Astrocyte (in vitro differentiated cells and primary cell): Measurements from ENCODE around the gene RPS6KA3.

Experiments
- CTCF ChIP-seq: IDR thresholded peaks from 2 replicates; pipeline ENCODE4 v1.5.1; 2011; ENCODE audit warnings: low read depth, mild to moderate bottlenecking, inconsistent platforms, low read length, moderate library complexity; ENCODE audit not compliant: insufficient read depth
- EZH2 ChIP-seq: IDR thresholded peaks from 2 replicates; pipeline ENCODE4 v1.6.1; 2012; ENCODE audit warnings: mild to moderate bottlenecking, low read length, inconsistent platforms; ENCODE audit not compliant: insufficient read depth

DNA sequence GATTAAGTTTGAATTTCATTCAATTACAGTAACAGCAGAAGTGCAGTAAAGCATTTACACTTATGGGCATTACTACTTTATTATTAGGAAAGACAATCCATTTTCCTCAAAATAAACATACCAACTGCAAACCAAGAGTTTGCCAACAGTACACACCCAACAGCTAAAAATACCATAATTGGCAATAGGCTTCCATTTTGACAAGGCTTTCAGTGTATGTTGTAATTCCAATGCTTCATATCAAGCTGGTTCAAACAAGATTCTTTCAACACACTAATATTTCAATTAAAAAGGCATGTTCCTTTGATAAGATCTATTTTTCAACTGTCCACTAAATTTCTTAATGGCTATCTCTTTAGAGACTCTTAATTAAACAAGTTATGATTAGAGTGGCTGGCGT is 137.2 kb downstream of the RPS6KA3 start:
- TF ChIP-seq CTCF (no peak), EZH2 (no peak)
